AG10803 (cell line): ENCODE measurements around the gene C9orf72.
A peak's percentile ranks its signal among the peaks of the same experiment; 100 is the strongest.
"Not testable (repeated sequence)": the region's sequence is repeated elsewhere in the genome, so short reads cannot be mapped to it uniquely, and the experiment has no call there.

ENCODE experiments used
- DNase-seq: peaks from one replicate; pipeline ENCODE4 v3.0.0; 2010; ENCODE audit warnings: low read depth
- H3K4me3 ChIP-seq: 2 replicates; pipeline ENCODE4 v1.5.1; 2011; ENCODE audit warnings: mild to moderate bottlenecking, low read length, control low read depth
- TF ChIP-seq, protein P1 (sequence below): conservative IDR thresholded peaks from 2 replicates; pipeline ENCODE4 v1.5.1; 2011; ENCODE audit warnings: mild to moderate bottlenecking, low read length, control low read depth, inconsistent platforms

Gene C9orf72, protein sequence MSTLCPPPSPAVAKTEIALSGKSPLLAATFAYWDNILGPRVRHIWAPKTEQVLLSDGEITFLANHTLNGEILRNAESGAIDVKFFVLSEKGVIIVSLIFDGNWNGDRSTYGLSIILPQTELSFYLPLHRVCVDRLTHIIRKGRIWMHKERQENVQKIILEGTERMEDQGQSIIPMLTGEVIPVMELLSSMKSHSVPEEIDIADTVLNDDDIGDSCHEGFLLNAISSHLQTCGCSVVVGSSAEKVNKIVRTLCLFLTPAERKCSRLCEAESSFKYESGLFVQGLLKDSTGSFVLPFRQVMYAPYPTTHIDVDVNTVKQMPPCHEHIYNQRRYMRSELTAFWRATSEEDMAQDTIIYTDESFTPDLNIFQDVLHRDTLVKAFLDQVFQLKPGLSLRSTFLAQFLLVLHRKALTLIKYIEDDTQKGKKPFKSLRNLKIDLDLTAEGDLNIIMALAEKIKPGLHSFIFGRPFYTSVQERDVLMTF

DNA sequence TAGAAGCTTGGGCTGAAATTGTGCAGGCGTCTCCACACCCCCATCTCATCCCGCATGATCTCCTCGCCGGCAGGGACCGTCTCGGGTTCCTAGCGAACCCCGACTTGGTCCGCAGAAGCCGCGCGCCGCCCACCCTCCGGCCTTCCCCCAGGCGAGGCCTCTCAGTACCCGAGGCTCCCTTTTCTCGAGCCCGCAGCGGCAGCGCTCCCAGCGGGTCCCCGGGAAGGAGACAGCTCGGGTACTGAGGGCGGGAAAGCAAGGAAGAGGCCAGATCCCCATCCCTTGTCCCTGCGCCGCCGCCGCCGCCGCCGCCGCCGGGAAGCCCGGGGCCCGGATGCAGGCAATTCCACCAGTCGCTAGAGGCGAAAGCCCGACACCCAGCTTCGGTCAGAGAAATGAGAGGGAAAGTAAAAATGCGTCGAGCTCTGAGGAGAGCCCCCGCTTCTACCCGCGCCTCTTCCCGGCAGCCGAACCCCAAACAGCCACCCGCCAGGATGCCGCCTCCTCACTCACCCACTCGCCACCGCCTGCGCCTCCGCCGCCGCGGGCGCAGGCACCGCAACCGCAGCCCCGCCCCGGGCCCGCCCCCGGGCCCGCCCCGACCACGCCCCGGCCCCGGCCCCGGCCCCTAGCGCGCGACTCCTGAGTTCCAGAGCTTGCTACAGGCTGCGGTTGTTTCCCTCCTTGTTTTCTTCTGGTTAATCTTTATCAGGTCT is at the start of gene C9orf72:
TSS of gene C9orf72 (minus strand) at position 564 of the 716 bp plus-strand sequence. CDS start 6,361 bp downstream, outside the sequence.
- peak within 1 kb of the TSS; percentile 78 for H3K4me3 ChIP-seq
- peak; percentile 44 for DNase-seq
- TF ChIP-seq, protein P1, sequence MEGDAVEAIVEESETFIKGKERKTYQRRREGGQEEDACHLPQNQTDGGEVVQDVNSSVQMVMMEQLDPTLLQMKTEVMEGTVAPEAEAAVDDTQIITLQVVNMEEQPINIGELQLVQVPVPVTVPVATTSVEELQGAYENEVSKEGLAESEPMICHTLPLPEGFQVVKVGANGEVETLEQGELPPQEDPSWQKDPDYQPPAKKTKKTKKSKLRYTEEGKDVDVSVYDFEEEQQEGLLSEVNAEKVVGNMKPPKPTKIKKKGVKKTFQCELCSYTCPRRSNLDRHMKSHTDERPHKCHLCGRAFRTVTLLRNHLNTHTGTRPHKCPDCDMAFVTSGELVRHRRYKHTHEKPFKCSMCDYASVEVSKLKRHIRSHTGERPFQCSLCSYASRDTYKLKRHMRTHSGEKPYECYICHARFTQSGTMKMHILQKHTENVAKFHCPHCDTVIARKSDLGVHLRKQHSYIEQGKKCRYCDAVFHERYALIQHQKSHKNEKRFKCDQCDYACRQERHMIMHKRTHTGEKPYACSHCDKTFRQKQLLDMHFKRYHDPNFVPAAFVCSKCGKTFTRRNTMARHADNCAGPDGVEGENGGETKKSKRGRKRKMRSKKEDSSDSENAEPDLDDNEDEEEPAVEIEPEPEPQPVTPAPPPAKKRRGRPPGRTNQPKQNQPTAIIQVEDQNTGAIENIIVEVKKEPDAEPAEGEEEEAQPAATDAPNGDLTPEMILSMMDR: no peak; the same call in 1 of the 2 replicates

DNA sequence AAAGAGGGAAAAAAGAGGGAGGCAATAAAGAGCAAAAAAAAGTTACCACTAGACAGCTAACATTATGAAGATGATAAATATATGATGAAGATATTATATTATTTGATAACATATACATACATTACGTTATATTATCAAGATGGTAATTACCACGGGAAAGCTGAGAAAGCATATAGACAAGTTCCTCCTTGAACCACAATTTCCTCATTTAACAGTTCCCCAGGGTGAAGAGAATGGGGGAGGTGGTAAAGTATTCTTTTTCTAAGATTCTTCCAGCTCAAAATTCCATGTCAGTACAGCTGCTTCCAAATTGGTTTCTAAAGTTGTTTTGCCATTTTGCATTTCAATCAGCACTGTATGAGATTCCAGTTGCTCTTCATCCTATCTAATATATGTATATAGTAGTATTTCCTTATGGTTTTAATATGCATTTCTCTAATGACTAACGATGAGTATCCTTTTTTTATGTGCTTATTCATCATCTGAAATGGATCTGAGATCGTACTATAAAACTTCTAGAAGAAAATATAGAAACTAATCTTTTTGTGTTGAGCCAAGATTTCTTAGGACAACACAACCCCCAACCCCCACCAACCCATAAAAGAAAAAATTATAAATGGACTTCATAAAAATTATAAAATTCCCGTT is 49.5 kb upstream of the C9orf72 start:
- H3K4me3 ChIP-seq: no peak overlapping the region
- DNase-seq: no peak
- TF ChIP-seq, protein P1: no peak

DNA sequence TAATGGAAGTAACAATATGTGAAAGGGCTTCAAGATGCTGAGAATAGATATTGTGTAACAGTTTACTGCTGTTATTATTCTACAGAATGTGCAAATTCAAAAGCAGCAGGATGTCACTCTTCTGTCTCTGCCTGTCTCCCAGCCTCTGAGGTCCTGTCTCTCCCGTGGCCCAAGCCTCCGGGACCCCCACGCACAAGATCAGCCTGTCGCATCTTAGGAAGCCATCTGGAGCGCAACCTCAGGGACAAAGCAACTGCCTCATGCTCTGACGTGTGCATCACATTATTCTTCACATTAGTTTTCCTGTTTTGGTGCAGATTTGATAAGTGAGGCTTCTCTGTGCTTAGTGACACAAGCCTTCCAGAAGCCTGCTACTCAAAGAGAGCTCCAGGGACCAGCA is 46.5 kb upstream of the C9orf72 start:
- no peak overlapping the region for H3K4me3 ChIP-seq

DNA sequence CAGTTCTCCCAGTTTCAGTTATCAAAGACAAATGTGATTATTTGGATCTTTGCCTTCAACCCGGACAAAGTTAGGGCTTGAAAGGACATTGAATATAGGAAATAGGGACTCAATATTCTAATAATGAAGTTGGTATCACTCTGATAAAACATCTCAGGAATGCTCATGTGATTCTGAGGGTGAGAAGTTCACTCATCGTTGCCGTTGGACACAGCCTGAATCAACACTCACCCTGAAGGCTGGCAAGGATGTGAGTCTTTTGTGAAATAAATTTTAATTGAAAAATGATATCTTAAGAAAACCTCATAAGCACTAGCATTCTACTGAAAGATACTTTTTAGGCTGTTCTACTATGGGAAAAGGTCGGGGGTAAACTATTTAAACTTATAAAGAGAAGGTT is 44.8 kb upstream of the C9orf72 start:
- TF ChIP-seq, protein P1: no peak
- H3K4me3 ChIP-seq: no peak overlapping the region
- DNase-seq: no peak

More for the DNA sequence above, 46.5 kb upstream of the C9orf72 start:
- no peak for DNase-seq
- TF ChIP-seq, protein P1: no peak

DNA sequence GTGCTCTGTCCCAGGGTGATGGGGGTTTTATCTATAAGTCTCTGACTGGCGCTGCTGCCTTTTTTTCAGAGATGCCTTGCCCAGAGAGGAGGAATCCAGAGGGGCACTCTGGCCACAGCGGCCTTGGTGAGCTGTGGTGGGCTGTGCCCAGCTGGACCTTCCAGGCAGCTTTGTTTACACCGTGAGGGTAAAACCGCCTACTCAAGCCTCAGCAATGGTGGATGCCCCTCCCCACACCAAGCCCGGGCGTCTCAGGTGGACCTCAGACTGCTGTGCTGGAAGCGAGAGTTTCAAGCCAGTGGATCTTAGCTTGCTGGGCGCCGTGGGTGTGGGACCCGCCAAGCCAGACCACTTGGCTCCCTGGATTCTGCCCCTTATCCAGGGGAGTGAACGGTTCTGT is 41.3 kb upstream of the C9orf72 start:
- TF ChIP-seq, protein P1: no peak
- H3K4me3 ChIP-seq: no peak overlapping the region
- DNase-seq: no peak

DNA sequence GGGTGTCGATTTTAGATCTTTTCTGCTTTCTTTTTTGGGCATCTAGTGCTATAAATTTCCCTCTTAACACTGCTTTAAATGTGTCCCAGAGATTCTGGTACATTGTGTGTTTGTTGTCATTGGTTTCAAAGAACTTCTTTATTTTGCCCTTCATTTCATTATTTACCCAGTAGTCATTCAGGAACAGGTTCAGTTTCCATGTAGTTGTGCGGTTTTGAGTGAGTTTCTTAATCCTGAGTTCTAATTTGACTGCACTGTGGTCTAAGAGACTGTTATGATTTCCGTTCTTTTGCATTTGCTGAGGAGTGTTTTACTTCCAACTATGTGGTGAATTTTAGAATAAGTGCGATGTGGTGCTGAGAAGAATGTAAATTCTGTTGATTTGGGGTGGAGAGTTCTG is 38.8 kb upstream of the C9orf72 start:
- not testable (repeated sequence) for DNase-seq, H3K4me3 ChIP-seq

DNA sequence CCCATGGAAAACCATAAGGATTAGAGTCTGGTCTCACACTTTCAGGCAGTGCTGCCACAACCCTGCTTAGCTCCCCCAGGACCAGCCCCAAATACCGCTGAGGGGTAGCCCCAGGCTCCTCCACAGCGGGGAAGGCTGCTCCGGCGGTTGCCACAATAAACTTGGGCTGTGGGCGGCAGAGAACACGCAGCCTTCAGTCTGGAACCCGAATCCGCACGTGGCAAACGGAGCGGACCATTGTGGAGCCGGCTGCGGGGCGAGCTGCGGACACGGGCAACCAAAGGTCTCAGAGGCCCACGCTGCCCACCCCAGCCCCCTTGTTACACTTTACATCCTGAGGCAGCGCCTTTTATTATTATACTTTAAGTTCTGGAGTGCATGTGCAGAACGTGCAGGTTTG is 37.3 kb upstream of the C9orf72 start:
- TF ChIP-seq, protein P1: no peak
- DNase-seq: no peak

More for the DNA sequence above, 37.3 kb upstream of the C9orf72 start:
- H3K4me3 ChIP-seq: no peak overlapping the region
